K562 (cell line): ENCODE measurements around the gene RNF144A. TPM values are rescaled to one million over a fixed set of nuclear protein-coding genes. Genes with fewer than 3 reads are reported as not detected.

ENCODE experiments used
- ATAC-seq: fragments of 200-7000 bp; cut with Tn5 transposase; 3 replicates; pipeline ENCODE4 v1.9.1; 2020; ENCODE audit warnings: moderate library complexity
- BruUV-seq: library from RNA; stranded (reverse); fragments of 400-500 nt; replicated peaks from 2 replicates; lab custom pipeline; 2021; lab: Mats Ljungman, UMichigan
- CTCF ChIA-PET: fragments of 300-600 bp; formaldehyde crosslinking; extraction: SDS; loops from one replicate; lab custom pipeline; 2021; ENCODE audit warnings: low intra/inter-chr PET ratio; lab: Yijun Ruan, JAX
- POLR2A ChIA-PET: fragments of 300-600, 350-650 bp; sonication (Branson Sonifier 250); formaldehyde crosslinking; extraction: SDS; loops from one replicate; lab custom pipeline; 2021; ENCODE audit warnings: antibody characterized with exemption, inconsistent platforms; lab: Yijun Ruan, JAX
- DNase-seq, 4 experiments: peaks; one replicate each; pipeline versions ENCODE4 v3.0.0 to v3.0.0-alpha.2; 2011 to 2018; ENCODE audit warnings: low spot score in 3 of 4, mixed read lengths in 3 of 4; ENCODE audit errors: extremely low read depth in 1 of 4
- FAIRE-seq: peaks from 2 replicates; lab custom pipeline; 2011; peaks lifted over from hg19 to GRCh38; lab: Jason Lieb, UNC
- H2AFZ ChIP-seq: 2 replicates; pipeline ENCODE4 v1.6.0; 2011; ENCODE audit warnings: low read depth, low read length, control low read depth, inconsistent platforms
- H3K27ac ChIP-seq: fragments of 200-600 bp; 3 replicates; pipeline ENCODE4 v1.8.0; 2011; ENCODE audit warnings: low read depth, mild to moderate bottlenecking, control low read depth, inconsistent platforms, low read length, moderate library complexity, mixed read lengths; ENCODE audit errors: extremely low read depth
- H3K27me3 ChIP-seq, 2 experiments: fragments of 300-600 bp in 1 of 2; 2 replicates in 1 of 2; 3 replicates in 1 of 2; pipeline versions ENCODE4 v1.6.0 to v1.8.0; 2011; ENCODE audit warnings: inconsistent platforms in 2 of 2, low read length in 2 of 2, mild to moderate bottlenecking in 1 of 2, mixed read lengths in 1 of 2, moderate library complexity in 1 of 2; ENCODE audit not compliant: control insufficient read depth in 2 of 2, insufficient read depth in 2 of 2
- H3K36me3 ChIP-seq: fragments of 300-600 bp; 3 replicates; pipeline ENCODE4 v1.8.0; 2011; ENCODE audit warnings: mild to moderate bottlenecking, low read length, inconsistent platforms; ENCODE audit not compliant: control insufficient read depth, insufficient read depth
- H3K4me1 ChIP-seq, 2 experiments: fragments of 200-600 bp in 1 of 2; replicated peaks in 1 of 2; 2 replicates in 1 of 2; 3 replicates in 1 of 2; pipeline versions ENCODE4 v1.5.1 to v1.8.0; 2011; ENCODE audit warnings: inconsistent platforms in 2 of 2, low read length in 2 of 2, mild to moderate bottlenecking in 1 of 2, mixed read lengths in 1 of 2, moderate library complexity in 1 of 2; ENCODE audit not compliant: control insufficient read depth in 2 of 2, insufficient read depth in 2 of 2
- H3K4me2 ChIP-seq: 2 replicates; pipeline ENCODE4 v1.6.1; 2011; ENCODE audit warnings: low read length, control low read depth, inconsistent platforms, mixed read lengths; ENCODE audit not compliant: insufficient read depth
- H3K4me3 ChIP-seq: fragments of 200-600 bp; sonication (generic), shearing (Covaris generic); 2 replicates; pipeline ENCODE4 v1.5.1; 2016; ENCODE audit warnings: control low read depth, inconsistent platforms
- H3K79me2 ChIP-seq: fragments of 200-600 bp; 3 replicates; pipeline ENCODE4 v1.8.0; 2011; ENCODE audit warnings: low read length, inconsistent platforms; ENCODE audit not compliant: control insufficient read depth, insufficient read depth
- H3K9ac ChIP-seq, 2 experiments: 2 replicates each; pipeline versions ENCODE4 v1.6.0 to v1.6.1; 2011; ENCODE audit warnings: low read depth in 2 of 2, low read length in 2 of 2, control low read depth in 1 of 2, inconsistent platforms in 1 of 2, mild to moderate bottlenecking in 1 of 2, mixed read lengths in 1 of 2; ENCODE audit not compliant: insufficient read depth in 1 of 2
- H3K9me1 ChIP-seq: one replicate; pipeline ENCODE4 v1.6.0; 2011; ENCODE audit warnings: inconsistent platforms, mild to moderate bottlenecking, low read length, moderate library complexity; ENCODE audit not compliant: control insufficient read depth, insufficient read depth
- H3K9me3 ChIP-seq: replicated peaks from 2 replicates; pipeline ENCODE4 v1.5.1; 2011; ENCODE audit warnings: low read depth, low read length, inconsistent platforms; ENCODE audit not compliant: control insufficient read depth, insufficient read depth
- H4K20me1 ChIP-seq: replicated peaks from 2 replicates; pipeline ENCODE4 v1.6.1; 2011; ENCODE audit warnings: low read length, inconsistent platforms, mixed read lengths; ENCODE audit not compliant: control insufficient read depth, insufficient read depth
- ARHGAP35 ChIP-seq: fragments of 450-650 bp; IDR thresholded peaks from 2 replicates; pipeline ENCODE4 v1.6.1; 2018; ENCODE audit not compliant: partially characterized antibody
- GATAD2A ChIP-seq: fragments of 450-650 bp; IDR thresholded peaks from 2 replicates; pipeline ENCODE4 v1.6.1; 2017
- GATAD2B ChIP-seq: fragments of 450-650 bp; IDR thresholded peaks from 2 replicates; pipeline ENCODE4 v1.6.1; 2017; ENCODE audit warnings: mild to moderate bottlenecking, borderline replicate concordance
- HDAC2 ChIP-seq: fragments of 450-650 bp; IDR thresholded peaks from 2 replicates; pipeline ENCODE4 v1.6.1; 2016; ENCODE audit warnings: mild to moderate bottlenecking
- HSF4 ChIP-seq: fragments of 250-450 bp; sonication (Bioruptor Pico); IDR thresholded peaks from 2 replicates; pipeline ENCODE4 v2.1.2; 2022; ENCODE audit warnings: mild to moderate bottlenecking, moderate library complexity, borderline replicate concordance
- KDM1A ChIP-seq, 2 experiments: fragments of 450-650 bp; IDR thresholded peaks; 2 replicates each; pipeline ENCODE4 v1.6.1; 2016; ENCODE audit warnings: mild to moderate bottlenecking in 2 of 2
- SLC30A9 ChIP-seq: fragments of 250-450 bp; sonication (Bioruptor Pico); IDR thresholded peaks from 2 replicates; pipeline ENCODE4 v1.8.0; 2022; ENCODE audit warnings: mild to moderate bottlenecking, moderate library complexity
- SMARCA4 ChIP-seq: fragments of 450-650 bp; IDR thresholded peaks from 2 replicates; pipeline ENCODE4 v1.6.1; 2016
- TRIM28 ChIP-seq: fragments of 450-650 bp; IDR thresholded peaks from 2 replicates; pipeline ENCODE4 v1.6.1; 2017
- ZNF445 ChIP-seq: fragments of 250-450 bp; sonication (Bioruptor Pico); IDR thresholded peaks from 2 replicates; pipeline ENCODE4 v1.4.0; 2020; ENCODE audit warnings: low read depth, mild to moderate bottlenecking, moderate library complexity
- ZNF644 ChIP-seq: fragments of 200-800 bp; sonication (Bioruptor generic); IDR thresholded peaks from 2 replicates; pipeline ENCODE4 v1.6.1; 2016; ENCODE audit warnings: low read depth, missing genetic modification characterization, missing compliant biosample characterization
- ZNF707 ChIP-seq: fragments of 250-450 bp; sonication (Bioruptor Pico); conservative IDR thresholded peaks from 2 replicates; pipeline ENCODE4 v1.8.0; 2022; ENCODE audit warnings: inconsistent platforms, mild to moderate bottlenecking, moderate library complexity
- ZNF780A ChIP-seq: fragments of 250-450 bp; sonication (Bioruptor Pico); IDR thresholded peaks from 2 replicates; pipeline ENCODE4 v1.5.0; 2021; ENCODE audit warnings: mild to moderate bottlenecking
- WGBS: fragments of 100-300 bp; shearing (Covaris generic); methylation state at CpG from one replicate; pipeline ENCODE4 v1.1.6; 2016; ENCODE audit warnings: low coverage, mixed read lengths; ENCODE audit not compliant: insufficient coverage; ENCODE audit errors: missing lambda C conversion rate; 5-methylcytosine and 5-hydroxymethylcytosine counted together
- in situ Hi-C: fragments of 300-500 bp; cut with MboI; formaldehyde crosslinking; loops from 4 replicates; pipeline ENCODE4 v1.15.0; 2018; ENCODE audit warnings: inconsistent platforms, mixed read lengths
- intact Hi-C: fragments of 100-400 bp; cut with micrococcal nuclease; formaldehyde crosslinking; loops from 2 replicates; pipeline ENCODE4 v1.14.2; 2022
- polyA plus RNA-seq, 8 experiments: library from polyadenylated mRNA; depleted of rRNA in 4 of 8; stranded (reverse) in 5 of 8; unstranded in 3 of 8; fragments of >200 nt; fragmentation: Nextera tagmentation in 2 of 8; fragmentation: Illumina TruSeq in 1 of 8; extraction: Ambion mirVana in 2 of 8; extraction: Trizol in 1 of 8; gene quantifications; 2 replicates each; pipeline versions ENCODE4 v1.2.1 to v1.2.3, GENCODE V29; 2011 to 2014; ENCODE audit warnings: inconsistent platforms in 1 of 8, missing spikeins in 1 of 8
- total RNA-seq, 7 experiments: library from RNA; depleted of rRNA in 6 of 7; stranded (reverse); fragments of >200 nt in 6 of 7; fragmentation: Illumina TruSeq in 2 of 7; extraction: Trizol in 2 of 7; gene quantifications; 2 replicates each; pipeline versions ENCODE4 v1.2.1 to v1.2.3, GENCODE V29; 2011 to 2021; ENCODE audit warnings: low replicate concordance in 1 of 7
- TF ChIP-seq, protein P1 (sequence below): fragments of 200-800 bp; sonication (Bioruptor generic); IDR thresholded peaks from 2 replicates; pipeline ENCODE4 v1.6.1; 2016; ENCODE audit warnings: missing genetic modification characterization, missing compliant biosample characterization
- TF ChIP-seq, protein P2 (sequence below): IDR thresholded peaks from 2 replicates; pipeline ENCODE4 v1.6.1; 2014; ENCODE audit warnings: antibody characterized with exemption
- TF ChIP-seq, protein P3 (sequence below): fragments of 250-450 bp; sonication (Bioruptor Pico); IDR thresholded peaks from 2 replicates; pipeline ENCODE4 v1.4.0; 2020; ENCODE audit warnings: borderline replicate concordance

RNF144A gene
- total and polyA plus RNA-seq, 9 of the 15 experiments (the other 6 are each of a cell fraction or from before 2014, with no cell fraction given) = 0.96 to 11.3 (median 6.2) TPM

DNA sequence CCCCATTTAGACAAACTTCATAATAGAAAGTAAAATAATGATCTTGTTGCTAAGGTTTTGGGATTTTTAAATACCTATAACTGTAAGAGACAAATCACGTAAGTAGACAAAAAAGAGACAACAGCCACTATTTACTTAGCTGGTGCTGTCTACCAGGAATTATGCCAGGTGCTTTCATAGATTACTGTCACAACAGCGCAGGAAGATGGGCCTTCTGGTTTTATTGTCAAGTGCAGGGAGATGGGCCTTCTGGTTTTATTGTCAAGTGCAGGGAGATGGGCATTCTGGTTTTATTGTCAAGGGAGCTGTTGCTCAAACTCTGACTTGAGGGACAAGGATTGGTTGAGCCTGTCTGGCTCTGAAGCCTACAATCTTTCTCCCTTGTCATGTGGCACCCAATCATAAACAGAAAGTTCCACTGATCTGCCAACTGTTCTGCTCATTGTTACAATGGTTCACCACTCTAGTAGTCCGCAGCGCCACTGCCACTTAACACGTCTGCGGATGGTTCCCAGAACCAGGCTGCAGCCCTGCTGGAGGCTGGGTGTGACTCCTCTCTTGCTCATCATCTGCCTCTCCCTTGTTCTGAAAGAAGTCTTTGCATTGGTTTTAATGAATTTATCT lies 95.0 kb downstream of the RNF144A start:
- H2AFZ ChIP-seq = no peak overlapping the region
- H4K20me1 ChIP-seq = 0 out of 2 replicates have a peak, but pooled peaks cover 4% of the 10 kb centered on the region
- H3K4me2 ChIP-seq = no peak overlapping the region
- FAIRE-seq (no peak), ATAC-seq (no peak), DNase-seq (no peak)
- ChIA-PET POLR2A (interaction anchor here (1.2 kb wide), 1 partner anchor 11 kb away, joined by 4 read pairs; no protein-coding TSS in a partner anchor), CTCF (no interaction called here)
- H3K27ac ChIP-seq = no peak overlapping the region
- whole genome bisulfite sequencing = 85% methylated on average over 6 of the region's 6 CpGs
- no peaks in the 10 kb centered on the region for H3K9me3 ChIP-seq
- no TSS peak for BruUV-seq
- no peaks in the 10 kb centered on the region for H3K36me3 ChIP-seq
- peaks cover 16 to 20% of the 10 kb centered on the region in 2 experiments for H3K4me1 ChIP-seq
- H3K9ac ChIP-seq = no peak overlapping the region
- H3K9me1 ChIP-seq = no peaks in the 10 kb centered on the region
- no peak for TF ChIP-seq ARHGAP35
- TF ChIP-seq HSF4 (CRISPR knock-in tag) = no peak
- no peak for TF ChIP-seq SLC30A9 (CRISPR knock-in tag)
- TF ChIP-seq, protein P1, sequence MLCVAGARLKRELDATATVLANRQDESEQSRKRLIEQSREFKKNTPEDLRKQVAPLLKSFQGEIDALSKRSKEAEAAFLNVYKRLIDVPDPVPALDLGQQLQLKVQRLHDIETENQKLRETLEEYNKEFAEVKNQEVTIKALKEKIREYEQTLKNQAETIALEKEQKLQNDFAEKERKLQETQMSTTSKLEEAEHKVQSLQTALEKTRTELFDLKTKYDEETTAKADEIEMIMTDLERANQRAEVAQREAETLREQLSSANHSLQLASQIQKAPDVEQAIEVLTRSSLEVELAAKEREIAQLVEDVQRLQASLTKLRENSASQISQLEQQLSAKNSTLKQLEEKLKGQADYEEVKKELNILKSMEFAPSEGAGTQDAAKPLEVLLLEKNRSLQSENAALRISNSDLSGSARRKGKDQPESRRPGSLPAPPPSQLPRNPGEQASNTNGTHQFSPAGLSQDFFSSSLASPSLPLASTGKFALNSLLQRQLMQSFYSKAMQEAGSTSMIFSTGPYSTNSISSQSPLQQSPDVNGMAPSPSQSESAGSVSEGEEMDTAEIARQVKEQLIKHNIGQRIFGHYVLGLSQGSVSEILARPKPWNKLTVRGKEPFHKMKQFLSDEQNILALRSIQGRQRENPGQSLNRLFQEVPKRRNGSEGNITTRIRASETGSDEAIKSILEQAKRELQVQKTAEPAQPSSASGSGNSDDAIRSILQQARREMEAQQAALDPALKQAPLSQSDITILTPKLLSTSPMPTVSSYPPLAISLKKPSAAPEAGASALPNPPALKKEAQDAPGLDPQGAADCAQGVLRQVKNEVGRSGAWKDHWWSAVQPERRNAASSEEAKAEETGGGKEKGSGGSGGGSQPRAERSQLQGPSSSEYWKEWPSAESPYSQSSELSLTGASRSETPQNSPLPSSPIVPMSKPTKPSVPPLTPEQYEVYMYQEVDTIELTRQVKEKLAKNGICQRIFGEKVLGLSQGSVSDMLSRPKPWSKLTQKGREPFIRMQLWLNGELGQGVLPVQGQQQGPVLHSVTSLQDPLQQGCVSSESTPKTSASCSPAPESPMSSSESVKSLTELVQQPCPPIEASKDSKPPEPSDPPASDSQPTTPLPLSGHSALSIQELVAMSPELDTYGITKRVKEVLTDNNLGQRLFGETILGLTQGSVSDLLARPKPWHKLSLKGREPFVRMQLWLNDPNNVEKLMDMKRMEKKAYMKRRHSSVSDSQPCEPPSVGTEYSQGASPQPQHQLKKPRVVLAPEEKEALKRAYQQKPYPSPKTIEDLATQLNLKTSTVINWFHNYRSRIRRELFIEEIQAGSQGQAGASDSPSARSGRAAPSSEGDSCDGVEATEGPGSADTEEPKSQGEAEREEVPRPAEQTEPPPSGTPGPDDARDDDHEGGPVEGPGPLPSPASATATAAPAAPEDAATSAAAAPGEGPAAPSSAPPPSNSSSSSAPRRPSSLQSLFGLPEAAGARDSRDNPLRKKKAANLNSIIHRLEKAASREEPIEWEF = no peak
- no peak for TF ChIP-seq HDAC2
- TF ChIP-seq, protein P2, sequence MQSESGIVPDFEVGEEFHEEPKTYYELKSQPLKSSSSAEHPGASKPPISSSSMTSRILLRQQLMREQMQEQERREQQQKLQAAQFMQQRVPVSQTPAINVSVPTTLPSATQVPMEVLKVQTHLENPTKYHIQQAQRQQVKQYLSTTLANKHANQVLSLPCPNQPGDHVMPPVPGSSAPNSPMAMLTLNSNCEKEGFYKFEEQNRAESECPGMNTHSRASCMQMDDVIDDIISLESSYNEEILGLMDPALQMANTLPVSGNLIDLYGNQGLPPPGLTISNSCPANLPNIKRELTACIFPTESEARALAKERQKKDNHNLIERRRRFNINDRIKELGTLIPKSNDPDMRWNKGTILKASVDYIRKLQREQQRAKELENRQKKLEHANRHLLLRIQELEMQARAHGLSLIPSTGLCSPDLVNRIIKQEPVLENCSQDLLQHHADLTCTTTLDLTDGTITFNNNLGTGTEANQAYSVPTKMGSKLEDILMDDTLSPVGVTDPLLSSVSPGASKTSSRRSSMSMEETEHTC = no peak
- no peak for TF ChIP-seq ZNF780A
- TF ChIP-seq TRIM28 = no peak
- TF ChIP-seq GATAD2A = no peak
- TF ChIP-seq ZNF445 (CRISPR knock-in tag) = no peak
- TF ChIP-seq GATAD2B = no peak
- TF ChIP-seq ZNF644 = no peak
- TF ChIP-seq, protein P3, sequence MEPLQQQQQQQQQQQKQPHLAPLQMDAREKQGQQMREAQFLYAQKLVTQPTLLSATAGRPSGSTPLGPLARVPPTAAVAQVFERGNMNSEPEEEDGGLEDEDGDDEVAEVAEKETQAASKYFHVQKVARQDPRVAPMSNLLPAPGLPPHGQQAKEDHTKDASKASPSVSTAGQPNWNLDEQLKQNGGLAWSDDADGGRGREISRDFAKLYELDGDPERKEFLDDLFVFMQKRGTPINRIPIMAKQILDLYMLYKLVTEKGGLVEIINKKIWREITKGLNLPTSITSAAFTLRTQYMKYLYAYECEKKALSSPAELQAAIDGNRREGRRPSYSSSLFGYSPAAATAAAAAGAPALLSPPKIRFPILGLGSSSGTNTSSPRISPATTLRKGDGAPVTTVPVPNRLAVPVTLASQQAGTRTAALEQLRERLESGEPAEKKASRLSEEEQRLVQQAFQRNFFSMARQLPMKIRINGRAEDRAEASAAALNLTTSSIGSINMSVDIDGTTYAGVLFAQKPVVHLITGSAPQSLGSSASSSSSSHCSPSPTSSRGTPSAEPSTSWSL (CRISPR knock-in tag) = no peak
- TF ChIP-seq ZNF707 (CRISPR knock-in tag) = no peak
- TF ChIP-seq KDM1A (IDR thresholded peaks at IDR 0.05) = no peak
- no peak for TF ChIP-seq SMARCA4
- H3K27me3 ChIP-seq = no peaks in the 10 kb centered on the region
- intact Hi-C loops = no loop called here
- no peak overlapping the region for H3K4me3 ChIP-seq
- in situ Hi-C loops = loop anchor here (25.0 kb wide), 1 partner anchor 175 kb away; no protein-coding TSS in a partner anchor
- no peaks in the 10 kb centered on the region for H3K79me2 ChIP-seq
